HepG2 (cell line): ENCODE results near the gene PPFIA3.

Source experiments
- ATAD3A ChIP-seq: sonication (generic); formaldehyde crosslinking; IDR thresholded peaks from 2 replicates; pipeline ENCODE4 v1.4.0; 2020; ENCODE audit warnings: missing genetic modification reagents
- EZH2 ChIP-seq: conservative IDR thresholded peaks from 2 replicates; pipeline ENCODE4 v1.6.1; 2012; ENCODE audit warnings: mild to moderate bottlenecking, low read depth, low read length, moderate library complexity
- GMEB2 ChIP-seq: IDR thresholded peaks from 2 replicates; pipeline ENCODE4 v1.6.1; 2016; ENCODE audit warnings: missing biosample characterization, missing genetic modification reagents, low read depth
- MTA1 ChIP-seq: sonication (generic); formaldehyde crosslinking; IDR thresholded peaks from 2 replicates; pipeline ENCODE4 v1.4.0; 2020; ENCODE audit warnings: missing genetic modification reagents, mild to moderate bottlenecking, borderline replicate concordance
- PTBP1 ChIP-seq: fragments of 200-400 bp; formaldehyde crosslinking; IDR thresholded peaks from 2 replicates; pipeline ENCODE4 v1.6.1; 2018; ENCODE audit warnings: low read length, low read depth; ENCODE audit not compliant: poor library complexity, severe bottlenecking
- ZNF547 ChIP-seq: sonication (generic); formaldehyde crosslinking; IDR thresholded peaks from 2 replicates; pipeline ENCODE4 v1.5.1; 2020; ENCODE audit warnings: mild to moderate bottlenecking, missing genetic modification reagents
- TF ChIP-seq, protein P1 (sequence below): sonication (generic); formaldehyde crosslinking; IDR thresholded peaks from 2 replicates; pipeline ENCODE4 v1.5.0; 2020; ENCODE audit warnings: mild to moderate bottlenecking, missing genetic modification reagents, moderate library complexity

DNA sequence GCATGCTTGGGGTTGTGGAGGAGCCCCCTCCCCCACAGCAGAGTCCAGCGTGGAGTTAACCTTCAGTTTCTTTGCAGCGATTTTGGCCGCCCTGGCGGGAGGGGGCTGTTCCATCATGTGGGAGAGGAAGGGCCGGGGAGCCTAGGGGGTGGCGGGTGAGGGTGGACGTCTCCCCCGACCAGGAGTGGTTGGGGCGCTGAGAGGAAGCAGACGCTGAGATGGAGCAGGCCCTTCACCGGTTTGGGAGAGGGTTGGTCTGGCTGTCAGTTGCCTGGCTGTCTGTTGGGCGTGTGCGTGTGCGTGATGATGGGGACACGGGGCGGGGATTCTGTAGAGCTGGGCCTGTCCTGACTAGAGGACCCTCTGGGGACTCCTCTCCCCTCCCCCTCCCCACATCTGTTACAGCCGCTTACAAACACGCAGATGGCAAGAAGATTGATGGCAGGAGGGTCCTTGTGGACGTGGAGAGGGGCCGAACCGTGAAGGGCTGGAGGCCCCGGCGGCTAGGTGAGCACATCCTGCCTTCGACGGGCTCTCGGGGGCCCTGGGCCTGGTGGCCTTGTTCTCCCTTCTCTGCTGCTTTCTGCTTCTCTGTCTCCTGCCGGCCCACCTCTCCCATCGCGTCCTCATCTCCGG lies 15.0 kb upstream of the PPFIA3 start:
- TF ChIP-seq ZNF547 (CRISPR knock-in tag) = no peak
- TF ChIP-seq ATAD3A (CRISPR knock-in tag) = no peak
- no peak for TF ChIP-seq GMEB2
- TF ChIP-seq MTA1 (CRISPR knock-in tag) = no peak
- no peak for TF ChIP-seq EZH2
- TF ChIP-seq, protein P1, sequence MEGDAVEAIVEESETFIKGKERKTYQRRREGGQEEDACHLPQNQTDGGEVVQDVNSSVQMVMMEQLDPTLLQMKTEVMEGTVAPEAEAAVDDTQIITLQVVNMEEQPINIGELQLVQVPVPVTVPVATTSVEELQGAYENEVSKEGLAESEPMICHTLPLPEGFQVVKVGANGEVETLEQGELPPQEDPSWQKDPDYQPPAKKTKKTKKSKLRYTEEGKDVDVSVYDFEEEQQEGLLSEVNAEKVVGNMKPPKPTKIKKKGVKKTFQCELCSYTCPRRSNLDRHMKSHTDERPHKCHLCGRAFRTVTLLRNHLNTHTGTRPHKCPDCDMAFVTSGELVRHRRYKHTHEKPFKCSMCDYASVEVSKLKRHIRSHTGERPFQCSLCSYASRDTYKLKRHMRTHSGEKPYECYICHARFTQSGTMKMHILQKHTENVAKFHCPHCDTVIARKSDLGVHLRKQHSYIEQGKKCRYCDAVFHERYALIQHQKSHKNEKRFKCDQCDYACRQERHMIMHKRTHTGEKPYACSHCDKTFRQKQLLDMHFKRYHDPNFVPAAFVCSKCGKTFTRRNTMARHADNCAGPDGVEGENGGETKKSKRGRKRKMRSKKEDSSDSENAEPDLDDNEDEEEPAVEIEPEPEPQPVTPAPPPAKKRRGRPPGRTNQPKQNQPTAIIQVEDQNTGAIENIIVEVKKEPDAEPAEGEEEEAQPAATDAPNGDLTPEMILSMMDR = no peak
- TF ChIP-seq PTBP1 = no peak
